Inflammatory macrophage treated with lipopolysaccharide for 1 hour (primary cell): Measurements from ENCODE around the gene TMEM209.
"Not testable (repeated sequence)": the region's sequence is repeated elsewhere in the genome, so short reads cannot be mapped to it uniquely, and the experiment has no call there.

ENCODE experiments used
- DNase-seq, 2 donors: peaks; one replicate each; pipeline ENCODE4 v3.0.0-alpha.2; 2020 to 2022

TMEM209 gene

DNA sequence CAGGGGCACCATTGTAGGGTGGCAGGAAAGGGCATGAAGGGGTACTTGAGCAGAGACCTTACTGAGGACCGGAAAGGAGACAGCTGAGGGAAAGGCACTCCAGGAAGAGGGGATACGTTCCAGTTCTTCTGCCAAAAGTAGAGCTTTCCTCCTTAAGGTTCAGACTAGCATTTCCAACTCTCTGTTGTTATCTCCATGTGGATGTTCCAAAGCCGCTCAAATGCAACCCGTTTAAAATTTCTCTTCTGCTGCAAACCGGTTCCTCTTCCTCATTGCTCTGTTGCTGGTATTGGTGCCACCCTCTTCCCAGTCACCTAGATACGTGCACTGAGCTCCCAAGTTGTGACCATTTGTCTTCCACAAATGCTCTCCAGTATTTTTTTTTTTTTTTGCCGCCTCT lies 47.5 kb downstream of the TMEM209 start:
- DNase-seq: no peak

DNA sequence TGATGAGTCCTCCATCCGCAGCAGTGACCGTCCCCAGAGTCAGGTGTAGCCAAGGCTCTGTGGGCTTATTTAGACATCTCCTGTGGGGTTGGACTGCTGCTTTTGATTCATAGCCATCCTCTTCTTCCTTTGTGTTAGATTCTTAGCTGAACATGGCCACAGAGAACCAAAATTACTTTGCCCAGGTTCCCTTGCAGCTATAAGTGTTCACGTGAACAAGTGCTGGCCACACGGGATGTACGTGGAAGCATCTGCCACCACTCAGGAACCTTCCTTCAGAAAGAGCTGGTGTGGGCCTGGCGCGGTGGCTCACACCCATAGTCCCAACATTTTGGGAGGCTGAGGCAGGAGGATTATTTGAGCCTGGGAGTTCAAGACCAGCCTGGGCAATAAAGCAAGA lies 49.1 kb downstream of the TMEM209 start:
- DNase-seq: no peak

DNA sequence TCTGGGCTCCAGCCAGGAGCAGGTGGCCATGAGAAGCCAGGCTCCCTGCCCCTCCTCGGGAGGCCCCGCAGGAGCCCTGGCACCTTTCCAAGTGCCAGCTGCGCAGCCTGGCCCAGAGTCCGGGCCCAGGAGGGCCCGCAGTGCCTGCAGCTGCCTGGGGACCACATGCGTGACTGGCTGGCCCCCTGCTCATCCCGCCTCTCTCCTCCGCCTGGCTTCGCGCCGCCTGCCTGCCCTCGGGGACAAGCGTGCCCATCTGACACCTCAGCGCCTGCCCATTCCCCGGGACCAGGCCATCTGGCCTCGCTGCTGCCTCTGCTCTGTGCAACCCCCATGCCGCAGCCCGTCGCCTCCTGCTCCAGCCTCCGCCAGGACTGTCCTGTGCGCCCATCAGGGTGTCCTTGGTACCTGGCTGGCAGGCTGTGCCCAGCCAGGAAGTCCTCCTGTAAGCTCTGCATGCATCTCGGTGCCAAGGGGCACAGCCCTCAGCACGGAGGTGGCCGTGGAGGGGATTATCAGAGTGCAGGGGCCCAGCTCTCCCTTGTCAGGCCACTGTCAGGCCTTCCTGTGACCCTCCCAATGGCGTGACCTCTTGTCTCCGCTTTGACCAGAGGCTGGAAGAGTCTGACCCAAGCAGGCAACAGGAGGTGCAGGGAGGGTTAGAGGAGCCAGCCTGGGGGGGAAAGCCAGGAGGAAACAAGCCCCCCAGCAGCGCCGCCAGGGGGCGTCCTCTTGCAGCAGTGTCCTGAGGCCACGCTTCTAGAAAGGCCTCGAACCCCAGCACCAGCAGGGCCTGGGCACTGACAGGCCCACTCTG lies 50.5 kb downstream of the TMEM209 start:
- DNase-seq: no peak

DNA sequence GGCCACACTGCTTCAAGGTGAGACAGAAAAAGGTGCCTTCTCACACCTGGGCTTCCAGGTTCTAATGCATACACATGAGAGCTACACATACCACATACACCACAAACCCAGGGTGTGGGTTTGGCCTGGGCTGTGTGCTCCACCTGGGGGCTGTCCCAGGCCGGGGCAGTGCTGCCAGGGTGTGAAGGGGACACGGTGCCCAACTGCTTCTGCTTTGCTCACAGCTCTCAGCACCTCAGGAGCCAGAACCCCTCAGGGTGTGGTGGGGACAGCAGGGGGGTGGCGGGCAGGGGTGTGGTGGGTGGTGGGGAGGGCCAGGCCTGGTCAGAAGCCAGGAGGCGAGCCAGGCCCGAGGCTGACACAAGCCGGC lies 51.1 kb downstream of the TMEM209 start:
- DNase-seq: no peak

DNA sequence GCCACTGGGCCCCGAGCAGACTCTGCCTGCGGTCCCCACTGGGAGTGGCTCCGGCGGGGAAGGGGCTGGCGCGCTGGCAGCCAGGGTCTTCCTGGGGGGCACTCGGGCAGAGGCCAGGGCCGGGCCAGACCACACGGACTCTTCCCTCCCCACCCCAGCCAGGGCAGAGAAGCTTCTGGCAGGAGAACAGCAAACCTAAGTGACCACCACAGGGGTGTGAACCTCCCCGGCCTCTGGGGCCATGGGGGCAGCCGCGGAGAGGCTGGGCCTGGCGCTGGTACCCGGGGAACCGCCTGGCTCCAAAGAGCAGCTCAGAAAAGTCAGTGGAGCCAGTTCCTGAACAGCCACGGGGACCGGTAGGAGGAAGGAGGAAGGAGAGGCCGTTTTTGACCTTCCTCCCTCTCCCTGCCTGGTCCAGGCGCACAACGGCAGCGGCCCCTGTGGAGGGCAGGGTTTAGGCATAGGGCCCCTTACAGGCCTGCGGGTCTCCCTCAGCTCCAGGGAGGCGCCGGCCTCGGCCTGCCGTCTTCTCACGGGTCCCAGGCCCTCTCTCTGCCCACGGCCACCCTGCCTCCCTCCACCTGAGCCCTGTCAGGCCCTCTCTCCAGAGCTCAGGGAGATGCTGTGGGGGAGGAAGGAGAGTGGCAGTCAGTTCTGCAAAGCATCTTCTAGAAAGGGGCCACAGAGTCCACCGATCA lies 51.8 kb downstream of the TMEM209 start:
- no peak for DNase-seq

DNA sequence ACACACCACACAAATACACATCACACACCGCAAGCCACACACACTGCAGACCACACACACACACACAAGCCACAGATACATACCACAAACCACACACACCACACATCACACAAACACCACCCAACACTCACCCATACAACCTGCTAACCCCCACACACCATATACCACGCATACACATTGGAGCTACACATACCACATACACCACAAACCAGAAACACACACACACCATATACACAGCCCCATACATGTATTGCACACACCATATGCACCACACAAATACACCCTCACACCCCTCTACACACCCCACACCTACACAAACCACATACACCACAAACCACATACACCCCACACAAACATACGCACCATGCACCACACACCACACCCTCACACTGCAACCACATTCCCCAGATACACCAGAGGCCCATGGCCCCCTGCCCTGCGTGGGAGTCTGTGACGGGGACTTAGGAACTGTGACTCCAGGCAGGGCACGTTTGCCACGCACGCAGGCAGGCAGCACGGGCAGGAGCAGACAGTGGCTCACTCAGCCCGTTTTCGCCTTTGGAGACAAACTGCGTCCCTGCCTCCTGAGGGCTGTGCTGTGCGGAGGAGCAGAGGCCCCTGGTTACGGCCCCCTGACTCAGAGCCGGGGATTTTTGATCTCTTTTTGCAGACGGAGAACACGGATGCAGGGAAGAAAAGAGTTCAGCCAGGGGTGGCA lies 52.6 kb downstream of the TMEM209 start:
- DNase-seq: no peak

DNA sequence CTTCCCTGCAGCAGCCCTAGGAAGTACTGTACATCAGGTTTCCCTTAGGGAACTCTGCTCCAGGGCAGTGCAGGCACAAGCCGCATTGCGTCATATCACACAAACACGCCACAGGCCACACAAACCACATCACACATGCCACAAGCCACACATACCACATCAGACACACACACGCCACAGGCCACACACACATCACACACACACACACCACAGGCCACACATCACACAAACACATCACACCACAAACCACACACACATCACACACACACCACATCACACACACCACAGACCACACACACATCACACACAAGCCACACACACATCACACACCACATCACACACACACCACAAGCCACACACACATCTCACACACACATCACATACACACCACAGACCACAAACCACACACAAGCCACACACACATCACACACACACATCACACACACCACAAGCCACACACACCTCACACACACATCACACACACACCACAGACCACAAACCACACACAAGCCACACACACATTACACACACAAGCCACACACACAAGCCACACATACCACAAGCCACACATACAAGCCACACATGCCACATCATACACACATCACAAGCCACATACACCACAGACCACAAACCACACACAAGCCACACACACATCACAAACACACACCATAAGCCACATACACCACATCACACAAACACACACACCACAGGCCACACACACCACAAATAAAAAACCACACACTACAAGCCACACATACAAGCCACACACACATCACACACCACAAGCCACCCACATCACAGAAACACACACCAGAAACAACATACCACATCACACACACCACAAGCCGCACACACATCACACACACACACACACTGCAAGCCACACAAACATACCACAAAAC lies 53.4 kb downstream of the TMEM209 start:
- DNase-seq: no peak

DNA sequence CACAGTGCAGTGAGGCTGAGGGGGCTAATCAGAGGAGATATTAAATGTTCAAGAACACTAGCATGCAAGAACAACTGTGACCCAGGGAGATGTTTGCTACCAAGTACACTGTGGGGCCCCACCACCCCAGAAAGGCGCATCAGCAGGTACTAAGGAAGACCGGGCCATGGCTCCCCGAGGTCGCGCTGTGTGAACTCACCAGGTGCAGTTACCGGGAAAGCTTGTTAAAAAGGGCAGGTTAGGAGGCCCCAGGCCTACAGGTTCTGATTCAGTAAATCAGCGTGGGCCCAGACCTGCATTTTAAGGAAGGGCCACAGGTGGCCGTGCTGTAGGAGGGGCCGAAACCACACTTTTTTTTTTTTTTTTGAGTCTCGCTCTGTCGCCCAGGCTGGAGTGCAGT lies 54.6 kb downstream of the TMEM209 start:
- DNase-seq: no peak

DNA sequence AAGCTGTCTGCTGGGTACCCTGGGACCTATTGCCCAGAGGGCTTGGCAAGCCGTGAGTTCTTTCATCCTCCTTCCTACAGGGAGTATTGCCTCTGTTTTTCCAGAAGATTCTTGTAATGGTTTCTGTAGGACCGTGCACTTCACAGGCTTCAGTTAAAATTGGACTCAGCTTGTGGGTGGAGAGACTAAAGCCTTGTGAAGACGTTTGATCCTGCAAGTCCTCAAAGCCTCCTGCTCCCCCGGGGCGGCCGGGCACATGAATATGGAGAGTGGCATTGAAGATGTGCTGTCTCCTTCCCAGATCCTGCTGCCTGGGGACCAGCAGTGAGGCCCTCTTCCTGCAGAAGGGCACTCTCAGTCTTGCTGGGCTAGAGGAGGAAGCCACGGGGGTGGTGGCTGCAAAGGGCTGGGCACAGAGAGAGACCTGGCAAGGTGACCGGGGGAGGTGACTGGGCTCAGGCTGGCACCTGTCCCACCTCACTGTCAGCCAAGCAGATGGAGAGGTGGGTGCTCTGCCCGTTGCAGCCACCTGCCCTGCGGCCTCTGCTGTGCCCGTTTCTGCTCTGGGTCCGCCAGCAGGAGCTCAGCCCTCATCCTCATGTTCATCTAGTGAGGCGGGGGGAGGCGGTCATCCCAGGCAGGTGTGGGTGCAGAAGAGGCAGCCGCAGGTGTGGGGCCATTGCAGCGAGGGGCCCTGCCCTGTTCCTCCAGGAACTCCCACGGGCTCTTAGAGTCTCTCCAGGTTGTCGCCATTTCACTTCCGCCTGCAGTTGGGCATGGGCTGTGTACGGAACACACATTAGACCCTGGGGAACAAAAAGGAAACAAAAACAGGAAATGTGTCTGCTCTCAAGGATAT lies 55.7 kb downstream of the TMEM209 start:
- DNase-seq: no peak

DNA sequence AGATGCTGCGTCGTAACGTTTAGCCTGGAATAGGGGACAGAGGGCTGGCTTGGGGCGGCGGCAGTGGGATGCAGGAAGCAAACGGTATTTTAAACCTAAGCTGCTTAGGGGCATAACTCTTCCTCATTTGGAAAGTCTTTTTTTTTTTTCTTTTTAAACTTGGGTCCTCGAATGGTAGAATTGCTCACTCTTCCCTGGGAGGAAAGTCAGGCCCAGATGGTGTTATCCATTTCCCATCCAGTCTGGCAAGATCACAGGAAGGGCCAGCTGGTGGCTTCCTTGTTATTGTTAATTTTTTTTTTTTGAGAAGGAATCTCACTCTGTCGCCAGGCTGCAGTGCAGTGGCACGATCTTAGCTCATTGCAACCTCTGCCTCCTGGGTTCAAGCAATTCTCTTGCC lies 56.6 kb downstream of the TMEM209 start:
- no peak for DNase-seq

DNA sequence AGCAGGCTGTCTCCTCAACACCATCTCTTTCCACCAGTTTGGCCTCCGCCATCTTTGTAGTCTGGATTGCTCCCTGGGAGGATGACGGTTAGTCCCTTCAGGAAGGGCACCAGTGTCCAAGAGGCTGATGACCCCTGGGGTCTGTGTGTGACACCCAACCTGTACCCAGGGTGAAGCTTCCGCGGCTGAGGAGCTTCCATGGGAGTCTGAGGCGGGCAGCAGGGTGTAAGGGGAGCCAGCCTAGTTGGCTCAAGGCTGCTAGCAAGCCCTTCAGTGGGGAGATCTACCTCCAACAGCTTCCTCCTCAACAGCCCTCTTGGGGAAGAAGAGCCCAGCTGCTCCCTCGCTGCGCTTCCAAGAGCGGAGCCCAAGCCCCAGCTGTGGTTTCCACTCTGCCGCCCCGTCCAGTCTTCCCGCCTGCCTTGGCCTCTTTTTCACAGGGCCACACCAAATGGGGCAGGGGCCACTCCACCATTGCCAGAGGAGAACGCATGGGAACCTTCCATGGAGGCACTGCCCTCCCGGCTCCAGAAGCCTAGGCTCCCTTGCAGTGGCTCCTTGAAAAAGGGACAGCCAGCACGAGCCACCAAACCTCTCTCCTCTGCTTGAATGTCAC lies 57.4 kb downstream of the TMEM209 start:
- DNase-seq: no peak

DNA sequence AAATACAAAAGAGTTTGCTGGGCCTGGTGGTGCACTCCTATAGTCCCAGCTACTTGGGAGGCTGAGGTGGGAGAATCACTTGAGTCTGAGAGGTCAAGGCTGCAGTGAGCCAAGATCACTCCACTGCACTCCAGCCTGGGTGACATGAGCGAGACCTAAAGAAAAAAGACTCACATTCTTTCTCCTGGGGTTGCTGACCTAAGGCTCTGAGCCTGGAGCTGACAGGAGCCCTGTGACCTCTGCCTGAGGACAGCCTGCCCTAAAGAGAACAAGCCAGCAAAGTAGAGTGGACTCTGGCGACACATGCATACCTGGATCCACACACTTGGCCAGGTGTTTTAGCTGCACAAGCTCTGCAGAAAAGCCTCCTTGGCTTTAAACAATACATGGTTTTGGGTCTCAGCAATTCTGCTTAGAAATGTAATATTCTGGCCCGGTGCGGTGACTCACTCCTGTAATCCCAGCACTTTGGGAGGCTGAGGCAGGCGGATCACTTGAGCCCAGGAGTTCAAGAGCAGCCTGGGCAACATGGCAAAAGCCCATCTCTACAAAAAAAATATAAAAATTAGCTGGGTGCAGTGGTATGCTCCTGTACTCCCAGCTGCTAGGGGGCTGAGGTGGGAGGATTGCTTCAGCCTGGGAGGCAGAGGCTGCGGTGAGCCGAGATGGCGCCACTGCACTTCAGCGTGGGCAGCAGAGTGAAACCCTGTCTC lies 58.4 kb downstream of the TMEM209 start:
- no peak for DNase-seq

DNA sequence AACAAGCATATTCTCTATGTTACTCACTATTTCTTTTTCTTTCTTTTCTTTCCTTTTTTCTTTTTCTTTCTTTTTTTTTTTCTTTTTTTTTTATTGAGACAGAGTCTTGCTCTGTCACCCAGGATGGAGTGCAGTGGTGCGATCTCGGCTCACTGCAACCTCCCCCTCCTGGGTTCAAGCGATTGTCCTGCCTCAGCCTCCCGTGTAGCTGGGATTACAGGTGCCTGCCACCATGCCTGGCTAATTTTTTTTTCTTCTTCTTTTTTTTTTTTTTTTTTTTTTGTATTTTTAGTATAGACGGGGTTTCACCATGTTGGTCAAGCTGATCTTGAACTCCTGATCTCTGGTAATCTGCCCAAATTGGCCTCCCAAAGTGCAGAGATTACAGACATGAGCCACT lies 59.1 kb downstream of the TMEM209 start:
- not testable (repeated sequence) for DNase-seq

DNA sequence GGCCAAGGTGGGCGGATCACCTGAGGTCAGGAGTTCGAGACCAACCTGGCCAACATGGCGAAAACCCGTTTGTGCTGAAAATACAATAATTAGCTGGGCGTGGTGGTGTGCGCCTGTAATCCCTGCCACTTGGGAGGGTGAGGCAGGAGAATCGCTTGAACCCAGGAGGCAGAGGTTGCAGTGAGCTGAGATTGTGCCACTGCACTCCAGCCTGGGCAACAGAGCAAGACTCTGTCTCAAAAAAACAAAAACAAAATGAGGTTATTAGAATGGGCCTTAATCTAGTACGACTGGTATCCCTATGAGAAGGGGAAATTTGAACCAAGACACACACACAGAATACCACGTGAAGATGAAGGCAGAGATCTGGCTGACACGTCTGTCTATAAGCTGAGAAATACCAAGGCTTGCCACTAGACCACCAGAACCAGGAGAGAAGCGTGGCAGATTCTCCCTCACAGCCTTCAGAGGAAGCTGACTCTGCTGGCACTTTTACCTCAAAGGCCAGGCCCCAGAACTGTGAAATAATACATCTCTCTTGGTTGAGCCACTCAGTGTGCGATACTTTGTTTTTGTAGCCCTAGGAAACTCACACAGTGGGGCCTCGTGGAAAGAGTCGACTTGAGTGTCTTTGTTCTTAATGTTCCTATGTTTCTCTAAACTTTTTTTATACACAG lies 59.6 kb downstream of the TMEM209 start:
- DNase-seq: no peak

DNA sequence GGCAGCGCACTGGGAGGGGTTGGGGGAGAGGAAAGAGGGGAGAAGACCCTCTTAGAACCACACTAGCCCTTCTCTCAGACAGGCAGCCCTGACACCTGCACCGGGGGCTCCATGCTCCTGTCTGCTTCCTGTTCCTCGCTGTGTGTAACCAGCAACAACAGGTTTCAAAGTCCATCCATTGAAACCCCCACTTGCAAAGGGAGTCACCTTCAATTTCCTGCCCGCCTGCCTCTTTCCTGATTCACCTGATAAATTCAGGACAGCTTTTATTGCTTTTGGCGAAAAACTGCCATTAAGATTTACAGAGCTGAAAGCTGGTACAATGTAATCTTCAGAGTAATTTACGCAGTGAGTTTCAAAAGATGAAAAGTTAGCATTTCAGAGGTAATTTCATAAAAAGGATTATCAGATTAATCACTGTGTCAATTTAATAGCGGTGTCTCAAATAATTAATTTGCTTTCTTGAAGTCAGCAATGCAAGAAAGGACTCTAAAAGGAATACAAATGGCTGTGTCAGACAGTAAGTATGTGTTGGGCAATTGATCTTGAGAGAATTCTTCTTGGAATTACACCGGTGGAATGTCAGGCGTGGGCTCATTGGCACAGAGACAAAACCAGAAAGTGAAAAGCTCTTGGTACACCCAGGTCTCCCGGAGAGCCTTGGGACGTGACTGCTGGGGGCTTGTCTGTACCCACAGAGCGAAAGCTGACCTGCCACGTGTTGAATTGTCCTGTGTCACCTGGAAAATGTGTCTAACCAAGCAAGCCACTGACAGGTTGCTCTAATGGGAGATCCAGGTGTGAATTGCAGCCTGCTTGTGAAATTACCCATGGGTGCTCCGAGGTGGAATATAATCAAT lies 60.7 kb downstream of the TMEM209 start:
- DNase-seq: no peak

DNA sequence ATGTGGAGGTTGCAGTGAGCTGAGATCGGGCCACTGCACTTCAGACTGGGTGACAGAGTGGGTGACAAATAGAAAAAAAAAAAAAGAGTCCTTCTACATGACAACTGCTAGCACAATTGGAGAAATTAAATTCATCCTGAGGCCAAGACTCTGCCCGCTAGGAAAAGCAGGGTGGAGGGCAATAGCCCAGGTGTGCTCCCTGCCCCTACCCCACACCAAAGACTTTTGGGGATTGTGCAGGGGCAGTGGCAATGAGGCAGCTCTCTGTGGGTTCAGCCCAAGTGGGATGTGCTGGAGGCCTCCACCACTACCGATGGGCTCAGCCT lies 61.3 kb downstream of the TMEM209 start:
- DNase-seq: no peak

DNA sequence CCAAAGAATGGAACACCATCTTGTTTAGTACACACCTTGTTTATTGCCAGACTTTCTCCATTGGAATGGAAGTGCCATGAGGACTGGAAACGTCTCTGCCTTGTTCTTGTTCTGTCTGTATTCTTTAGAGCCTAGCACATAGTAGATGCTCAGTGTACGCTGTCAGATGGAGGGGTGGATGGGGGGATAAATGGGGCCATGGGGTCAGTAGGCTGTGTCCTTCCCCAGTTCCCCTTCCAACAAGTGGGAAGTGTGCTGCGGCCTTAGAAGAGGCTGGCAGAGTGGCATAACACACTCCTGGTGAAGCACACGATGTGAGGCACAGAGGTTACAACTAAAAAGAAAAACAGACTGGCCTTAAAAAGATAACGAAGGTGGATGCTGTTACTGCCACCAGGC lies 61.9 kb downstream of the TMEM209 start:
- DNase-seq: no peak

DNA sequence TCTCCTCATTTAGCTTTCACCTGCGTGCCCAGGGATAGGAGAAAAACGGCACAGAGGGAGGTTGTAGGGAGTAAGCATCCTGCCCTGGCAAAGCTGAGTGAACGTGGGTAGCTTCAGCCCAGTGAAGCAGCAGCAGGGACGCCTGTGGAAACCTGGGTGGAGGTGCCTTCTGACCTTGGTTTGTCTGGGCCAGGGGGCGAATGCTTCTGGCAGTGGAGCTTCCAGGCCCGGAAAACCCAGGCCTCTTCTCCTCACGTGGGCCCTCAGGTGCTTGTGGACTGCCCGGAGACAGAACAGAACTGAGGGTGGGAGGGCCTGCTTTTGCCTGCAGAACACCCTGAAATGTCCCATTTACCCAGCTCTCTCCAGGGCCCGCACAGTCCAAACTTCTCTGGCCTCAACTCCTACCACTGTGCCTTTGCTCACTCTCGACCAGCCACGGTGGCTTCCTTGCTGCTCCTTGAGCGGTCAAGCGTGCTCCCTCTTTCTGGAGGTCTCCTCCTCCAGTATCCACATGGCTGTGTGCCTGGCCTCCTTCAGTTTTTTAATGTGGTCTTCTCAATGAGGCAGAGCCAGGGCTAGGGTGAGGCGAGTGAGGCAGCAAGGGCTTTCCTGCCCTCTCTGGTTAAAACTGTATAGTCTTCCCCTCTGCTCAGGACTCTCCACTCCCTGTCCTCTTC lies 62.4 kb downstream of the TMEM209 start:
- no peak for DNase-seq
